DND-41 (cell line): ENCODE data around the gene TXNDC16.

ENCODE experiments used
- ATAC-seq: fragments of 200-7000 bp; cut with Tn5 transposase; 3 replicates; pipeline ENCODE4 v1.9.1; 2021; ENCODE audit warnings: low read depth; ENCODE audit not compliant: insufficient read depth
- DNase-seq: peaks from one replicate; pipeline ENCODE4 v3.0.0-alpha.2; 2020
- H2AFZ ChIP-seq: 2 replicates; pipeline ENCODE4 v1.6.0; 2012; ENCODE audit warnings: low read depth, low read length
- H3K27ac ChIP-seq: 2 replicates; pipeline ENCODE4 v1.5.1; 2012; ENCODE audit warnings: low read length, inconsistent platforms
- H3K27me3 ChIP-seq: fragments of 200-600 bp; sonication (generic); 2 replicates; pipeline ENCODE4 v1.6.0; 2012; ENCODE audit warnings: low read length, mild to moderate bottlenecking, inconsistent platforms; ENCODE audit not compliant: insufficient read depth, poor library complexity
- H3K36me3 ChIP-seq: 2 replicates; pipeline ENCODE4 v1.5.1; 2012; ENCODE audit warnings: low read length, inconsistent platforms; ENCODE audit not compliant: insufficient read depth
- H3K4me1 ChIP-seq: 2 replicates; pipeline ENCODE4 v1.5.1; 2012; ENCODE audit warnings: mild to moderate bottlenecking, low read length; ENCODE audit not compliant: insufficient read depth
- H3K4me2 ChIP-seq: 2 replicates; pipeline ENCODE4 v1.6.0; 2012; ENCODE audit warnings: mild to moderate bottlenecking, moderate library complexity, low read length, inconsistent platforms; ENCODE audit not compliant: insufficient read depth
- H3K4me3 ChIP-seq, 2 experiments: fragments of 200-600 bp in 1 of 2; shearing (Covaris generic) in 1 of 2; 2 replicates each; pipeline ENCODE4 v1.5.1; 2012 to 2016; ENCODE audit warnings: inconsistent platforms in 2 of 2, low read length in 2 of 2, mild to moderate bottlenecking in 2 of 2, low read depth in 1 of 2, moderate library complexity in 1 of 2
- H3K79me2 ChIP-seq: 2 replicates; pipeline ENCODE4 v1.6.0; 2012; ENCODE audit warnings: low read length, inconsistent platforms; ENCODE audit not compliant: insufficient read depth
- H3K9ac ChIP-seq: 2 replicates; pipeline ENCODE4 v1.6.0; 2012; ENCODE audit warnings: low read depth, mild to moderate bottlenecking, inconsistent platforms, low read length, moderate library complexity
- H3K9me3 ChIP-seq: 2 replicates; pipeline ENCODE4 v1.5.1; 2012; ENCODE audit warnings: low read length, moderate library complexity, mild to moderate bottlenecking, inconsistent platforms; ENCODE audit not compliant: insufficient read depth, severe bottlenecking
- H4K20me1 ChIP-seq: 2 replicates; pipeline ENCODE4 v1.6.0; 2012; ENCODE audit warnings: low read length; ENCODE audit not compliant: insufficient read depth
- EZH2 ChIP-seq: IDR thresholded peaks from 3 replicates; pipeline ENCODE4 v1.6.1; 2012; ENCODE audit warnings: borderline replicate concordance, low read depth, mild to moderate bottlenecking, moderate library complexity, low read length, inconsistent platforms; ENCODE audit not compliant: severe bottlenecking
- TF ChIP-seq, protein P1 (sequence below): IDR thresholded peaks from 2 replicates; pipeline ENCODE4 v1.5.1; 2012; ENCODE audit warnings: borderline replicate concordance, low read length, moderate library complexity, mild to moderate bottlenecking; ENCODE audit not compliant: poor library complexity, severe bottlenecking; ENCODE audit errors: extremely low read depth

TXNDC16 gene

DNA sequence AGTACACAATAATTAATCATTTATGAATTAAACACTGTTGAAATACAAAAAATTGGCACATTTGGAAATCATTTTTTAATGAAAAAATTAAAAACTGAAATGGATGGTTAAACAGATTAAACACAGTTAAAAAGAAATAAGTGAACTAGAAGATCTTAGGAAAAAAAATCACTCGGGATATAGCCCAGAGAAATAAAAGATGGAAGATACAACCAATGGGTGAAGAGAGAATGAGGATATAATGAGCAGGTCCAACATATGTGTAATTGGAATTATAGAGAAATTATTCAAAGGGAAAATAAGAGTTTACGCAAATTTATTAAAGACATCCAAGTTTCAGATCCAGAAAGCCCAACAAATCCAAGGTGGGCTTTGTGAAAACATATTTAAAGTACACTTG lies 6.4 kb upstream of the TXNDC16 start:
- ATAC-seq (no peak), DNase-seq (no peak)
- H3K79me2 ChIP-seq = no peaks in the 10 kb centered on the region
- TF ChIP-seq EZH2 = no peak
- H2AFZ ChIP-seq = no peak overlapping the region
- H3K27me3 ChIP-seq = no peaks in the 10 kb centered on the region
- peaks cover 11% of the 10 kb centered on the region for H3K4me1 ChIP-seq
- no peaks in the 10 kb centered on the region for H4K20me1 ChIP-seq
- H3K4me3 ChIP-seq = no peak overlapping the region
- no peak overlapping the region for H3K9ac ChIP-seq
- H3K9me3 ChIP-seq = no peaks in the 10 kb centered on the region
- H3K4me2 ChIP-seq = no peak overlapping the region
- no peaks in the 10 kb centered on the region for H3K36me3 ChIP-seq
- no peak overlapping the region for H3K27ac ChIP-seq

DNA sequence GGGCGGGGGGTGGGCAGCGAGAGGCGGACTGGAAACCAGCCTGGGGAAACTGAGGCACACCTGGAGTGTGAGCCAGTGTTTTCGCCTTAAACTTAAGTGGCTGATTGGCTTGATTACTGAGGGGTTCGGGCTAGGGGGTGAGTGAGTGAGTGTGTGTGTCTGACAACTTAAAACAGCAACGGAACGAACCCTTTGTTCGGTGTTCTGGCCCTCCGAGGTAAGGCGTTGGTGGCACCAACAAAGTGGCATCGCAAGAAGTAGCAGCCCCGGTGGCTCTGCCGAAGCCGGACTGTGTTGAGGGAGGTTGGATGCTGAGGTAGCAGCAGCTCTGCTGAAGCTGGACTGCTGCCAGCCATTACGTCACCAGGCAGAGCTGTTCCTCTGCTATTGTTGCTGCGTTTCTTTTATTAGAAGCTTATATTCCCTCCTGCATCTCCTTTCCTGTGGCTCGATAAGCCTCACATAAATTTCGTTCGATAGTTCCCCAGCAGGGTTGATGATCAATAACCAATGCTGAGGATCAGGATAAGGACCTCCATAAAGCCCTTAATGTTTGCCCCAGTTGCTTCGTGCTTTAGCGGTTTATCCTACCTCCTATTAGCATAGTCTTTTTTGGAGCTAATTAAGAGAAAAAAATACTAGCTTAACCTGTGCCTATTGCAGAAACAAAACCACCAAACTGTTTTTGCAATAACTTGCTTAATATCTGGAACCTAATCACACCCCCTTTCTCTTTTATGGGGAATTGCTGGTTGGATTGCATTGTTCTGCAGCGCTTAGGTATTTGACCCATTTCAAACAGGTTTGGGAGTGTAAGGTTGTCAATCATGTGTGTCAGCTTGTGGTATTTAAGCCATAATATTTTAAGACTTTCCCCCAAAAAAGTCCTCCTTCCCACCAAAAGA lies 1.6 kb upstream of the TXNDC16 start:
- Histone ChIP-seq H3K27me3 (no peaks in the 10 kb centered on the region), H3K4me3 (peak overlapping the region; percentile 71 to 76), H2AFZ (peak overlapping the region; percentile 91), H3K36me3 (no peaks in the 10 kb centered on the region; the same call in 1 of the 2 replicates), H3K27ac (peak overlapping the region; percentile 28; the same call in 1 of the 2 replicates), H3K9ac (peak overlapping the region; percentile 66), H3K4me1 (peaks cover 35% of the 10 kb centered on the region), H4K20me1 (no peaks in the 10 kb centered on the region), H3K9me3 (no peaks in the 10 kb centered on the region), H3K79me2 (peaks cover 31% of the 10 kb centered on the region), H3K4me2 (peak overlapping the region; percentile 86)
- TF ChIP-seq EZH2 = no peak
- TF ChIP-seq, protein P1, sequence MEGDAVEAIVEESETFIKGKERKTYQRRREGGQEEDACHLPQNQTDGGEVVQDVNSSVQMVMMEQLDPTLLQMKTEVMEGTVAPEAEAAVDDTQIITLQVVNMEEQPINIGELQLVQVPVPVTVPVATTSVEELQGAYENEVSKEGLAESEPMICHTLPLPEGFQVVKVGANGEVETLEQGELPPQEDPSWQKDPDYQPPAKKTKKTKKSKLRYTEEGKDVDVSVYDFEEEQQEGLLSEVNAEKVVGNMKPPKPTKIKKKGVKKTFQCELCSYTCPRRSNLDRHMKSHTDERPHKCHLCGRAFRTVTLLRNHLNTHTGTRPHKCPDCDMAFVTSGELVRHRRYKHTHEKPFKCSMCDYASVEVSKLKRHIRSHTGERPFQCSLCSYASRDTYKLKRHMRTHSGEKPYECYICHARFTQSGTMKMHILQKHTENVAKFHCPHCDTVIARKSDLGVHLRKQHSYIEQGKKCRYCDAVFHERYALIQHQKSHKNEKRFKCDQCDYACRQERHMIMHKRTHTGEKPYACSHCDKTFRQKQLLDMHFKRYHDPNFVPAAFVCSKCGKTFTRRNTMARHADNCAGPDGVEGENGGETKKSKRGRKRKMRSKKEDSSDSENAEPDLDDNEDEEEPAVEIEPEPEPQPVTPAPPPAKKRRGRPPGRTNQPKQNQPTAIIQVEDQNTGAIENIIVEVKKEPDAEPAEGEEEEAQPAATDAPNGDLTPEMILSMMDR = no peak
- DNase-seq = peak; percentile 82
- ATAC-seq = 0 out of 3 replicates have a peak, but pooled peaks have one; percentile 8

DNA sequence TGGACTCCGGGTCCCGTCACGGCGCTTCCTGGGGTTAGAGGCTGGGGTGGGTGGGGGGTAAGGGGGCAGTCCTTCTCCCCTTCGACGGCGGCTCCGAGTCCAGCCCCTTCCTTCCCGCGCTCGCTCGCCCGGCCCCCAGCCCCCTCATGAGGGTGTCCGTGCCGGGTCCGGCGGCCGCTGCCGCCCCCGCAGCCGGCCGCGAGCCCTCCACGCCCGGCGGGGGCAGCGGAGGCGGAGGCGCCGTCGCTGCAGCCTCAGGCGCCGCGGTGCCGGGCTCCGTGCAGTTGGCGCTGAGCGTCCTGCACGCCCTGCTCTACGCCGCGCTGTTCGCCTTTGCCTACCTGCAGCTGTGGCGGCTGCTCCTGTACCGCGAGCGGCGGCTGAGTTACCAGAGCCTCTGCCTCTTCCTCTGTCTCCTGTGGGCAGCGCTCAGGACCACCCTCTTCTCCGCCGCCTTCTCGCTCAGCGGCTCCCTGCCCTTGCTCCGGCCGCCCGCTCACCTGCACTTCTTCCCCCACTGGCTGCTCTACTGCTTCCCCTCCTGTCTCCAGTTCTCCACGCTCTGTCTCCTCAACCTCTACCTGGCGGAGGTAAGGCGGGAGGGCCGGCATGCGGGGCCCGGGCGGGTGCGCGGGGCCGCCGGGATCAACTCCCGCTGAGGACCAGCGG lies 831 bp upstream of the TXNDC16 start:
- Histone ChIP-seq H3K4me1 (peaks cover 35% of the 10 kb centered on the region), H2AFZ (peak overlapping the region; percentile 91), H3K4me2 (peak overlapping the region; percentile 86), H3K36me3 (no peaks in the 10 kb centered on the region; the same call in 1 of the 2 replicates), H3K4me3 (peak overlapping the region; percentile 71 to 76), H3K27me3 (no peaks in the 10 kb centered on the region), H3K9me3 (no peaks in the 10 kb centered on the region), H3K79me2 (peaks cover 36% of the 10 kb centered on the region), H4K20me1 (no peaks in the 10 kb centered on the region), H3K9ac (peak overlapping the region; percentile 66), H3K27ac (peak overlapping the region; percentile 28; the same call in 1 of the 2 replicates)
- ATAC-seq = peak; percentile 23
- TF ChIP-seq, protein P1 = no peak
- no peak for TF ChIP-seq EZH2
- DNase-seq = peak; percentile 51

GRCh38 chr14:52551696-52552062 lies 626 bp downstream of the TXNDC16 start:
- no peaks in the 10 kb centered on the region for H3K9me3 ChIP-seq
- no peaks in the 10 kb centered on the region for H4K20me1 ChIP-seq
- H3K36me3 ChIP-seq = no peaks in the 10 kb centered on the region; the same call in 1 of the 2 replicates
- H2AFZ ChIP-seq = peak overlapping the region; percentile 92
- peaks cover 39% of the 10 kb centered on the region for H3K79me2 ChIP-seq
- ATAC-seq (no peak), DNase-seq (peak; percentile 23)
- H3K27me3 ChIP-seq = no peaks in the 10 kb centered on the region
- peak overlapping the region; percentile 75 for H3K4me2 ChIP-seq
- H3K27ac ChIP-seq = peak overlapping the region; percentile 81
- peak overlapping the region; percentile 72 to 75 for H3K4me3 ChIP-seq
- peak overlapping the region; percentile 76 for H3K9ac ChIP-seq
- TF ChIP-seq EZH2 = no peak
- TF ChIP-seq, protein P1 = peak; percentile 68
- H3K4me1 ChIP-seq = peaks cover 35% of the 10 kb centered on the region
